Stimulated activated effector memory CD8-positive, alpha-beta T cell treated with anti-CD3 and anti-CD28 coated beads, Interleukin-12 subunit alpha, Interleukin-12 subunit beta, amount 100 ng/mL, for 72 hours (primary cell): ENCODE results near the gene OLFM4.
"Not testable (repeated sequence)": the region's sequence is repeated elsewhere in the genome, so short reads cannot be mapped to it uniquely, and the experiment has no call there.

Source experiments
- ATAC-seq: fragments of 150-1000 bp; cut with Tn5 transposase; 2 replicates; pipeline ENCODE4 v1.10.0; 2021
- DNase-seq, 2 donors: peaks; one replicate each; pipeline ENCODE4 v3.0.0; 2021 to 2022; ENCODE audit warnings: low spot score in 2 of 2
- H3K27ac Mint-ChIP-seq: one replicate; pipeline ENCODE4 v1.8.0; 2022; ENCODE audit warnings: mild to moderate bottlenecking, mixed read lengths
- H3K36me3 Mint-ChIP-seq: one replicate; pipeline ENCODE4 v1.8.0; 2022; ENCODE audit warnings: mild to moderate bottlenecking, mixed read lengths
- H3K4me1 Mint-ChIP-seq: one replicate; pipeline ENCODE4 v1.8.0; 2022; ENCODE audit warnings: mixed read lengths
- H3K4me3 Mint-ChIP-seq: one replicate; pipeline ENCODE4 v1.8.0; 2022; ENCODE audit warnings: mild to moderate bottlenecking, mixed read lengths
- H3K9me3 Mint-ChIP-seq: one replicate; pipeline ENCODE4 v1.8.0; 2022; ENCODE audit warnings: mixed read lengths

Gene OLFM4

GRCh38 chr13:53007872-53008271 lies 20.7 kb upstream of the OLFM4 start:
- no peaks in the 10 kb centered on the region for H3K36me3 Mint-ChIP-seq
- H3K4me1 Mint-ChIP-seq = no peaks in the 10 kb centered on the region
- no peaks in the 10 kb centered on the region for H3K9me3 Mint-ChIP-seq
- no peak overlapping the region for H3K4me3 Mint-ChIP-seq
- DNase-seq = no peak
- no peak overlapping the region for H3K27ac Mint-ChIP-seq
- no peak for ATAC-seq

GRCh38 chr13:53010374-53011105 lies 18.1 kb upstream of the OLFM4 start:
- H3K4me1 Mint-ChIP-seq = no peaks in the 10 kb centered on the region
- no peak overlapping the region for H3K4me3 Mint-ChIP-seq

GRCh38 chr13:53012707-53013106 lies 15.9 kb upstream of the OLFM4 start:
- H3K36me3 Mint-ChIP-seq = no peaks in the 10 kb centered on the region
- no peak for DNase-seq
- no peaks in the 10 kb centered on the region for H3K9me3 Mint-ChIP-seq
- no peak for ATAC-seq
- H3K27ac Mint-ChIP-seq = no peak overlapping the region
- no peaks in the 10 kb centered on the region for H3K4me1 Mint-ChIP-seq
- no peak overlapping the region for H3K4me3 Mint-ChIP-seq

More at GRCh38 chr13:53010374-53011105, 18.1 kb upstream of the OLFM4 start:
- Mint-ChIP-seq H3K27ac (no peak overlapping the region), H3K9me3 (no peaks in the 10 kb centered on the region), H3K36me3 (no peaks in the 10 kb centered on the region)
- DNase-seq (no peak), ATAC-seq (no peak)

GRCh38 chr13:53013113-53013512 lies 15.5 kb upstream of the OLFM4 start:
- no peaks in the 10 kb centered on the region for H3K36me3 Mint-ChIP-seq
- H3K4me1 Mint-ChIP-seq = no peaks in the 10 kb centered on the region
- no peak for ATAC-seq
- no peak for DNase-seq
- H3K4me3 Mint-ChIP-seq = no peak overlapping the region
- no peak overlapping the region for H3K27ac Mint-ChIP-seq
- H3K9me3 Mint-ChIP-seq = no peaks in the 10 kb centered on the region

- H3K27ac Mint-ChIP-seq, H3K4me3 Mint-ChIP-seq, ATAC-seq, H3K9me3 Mint-ChIP-seq, DNase-seq, H3K36me3 Mint-ChIP-seq, H3K4me1 Mint-ChIP-seq: not testable (repeated sequence)
Observed at GRCh38 chr13:53014018-53014417, 14.6 kb upstream of the OLFM4 start.

- DNase-seq (no peak), ATAC-seq (peak; percentile 6)
- no peaks in the 10 kb centered on the region for H3K9me3 Mint-ChIP-seq
- no peak overlapping the region for H3K4me3 Mint-ChIP-seq
- no peaks in the 10 kb centered on the region for H3K4me1 Mint-ChIP-seq
- no peak overlapping the region for H3K27ac Mint-ChIP-seq
- no peaks in the 10 kb centered on the region for H3K36me3 Mint-ChIP-seq
Observed at GRCh38 chr13:53014495-53015443, 13.8 kb upstream of the OLFM4 start.

- H3K27ac Mint-ChIP-seq = no peak overlapping the region
- no peak for ATAC-seq
- H3K4me1 Mint-ChIP-seq = no peaks in the 10 kb centered on the region
Observed at GRCh38 chr13:53015971-53016370, 12.6 kb upstream of the OLFM4 start.

GRCh38 chr13:53017433-53017970 lies 11.1 kb upstream of the OLFM4 start:
- DNase-seq = no peak
- no peak for ATAC-seq
- Mint-ChIP-seq H3K9me3 (no peaks in the 10 kb centered on the region), H3K4me3 (no peak overlapping the region), H3K27ac (no peak overlapping the region), H3K4me1 (no peaks in the 10 kb centered on the region), H3K36me3 (no peaks in the 10 kb centered on the region)

More at GRCh38 chr13:53015971-53016370, 12.6 kb upstream of the OLFM4 start:
- no peaks in the 10 kb centered on the region for H3K9me3 Mint-ChIP-seq
- no peaks in the 10 kb centered on the region for H3K36me3 Mint-ChIP-seq
- H3K4me3 Mint-ChIP-seq = no peak overlapping the region
- no peak for DNase-seq

GRCh38 chr13:53018690-53019647 lies 9.6 kb upstream of the OLFM4 start:
- no peak overlapping the region for H3K4me3 Mint-ChIP-seq
- DNase-seq (no peak), ATAC-seq (no peak)
- no peaks in the 10 kb centered on the region for H3K36me3 Mint-ChIP-seq
- H3K27ac Mint-ChIP-seq = no peak overlapping the region
- no peaks in the 10 kb centered on the region for H3K4me1 Mint-ChIP-seq
- H3K9me3 Mint-ChIP-seq = no peaks in the 10 kb centered on the region

- Mint-ChIP-seq H3K27ac (no peak overlapping the region), H3K36me3 (no peaks in the 10 kb centered on the region), H3K4me1 (no peaks in the 10 kb centered on the region), H3K9me3 (no peaks in the 10 kb centered on the region), H3K4me3 (no peak overlapping the region)
- ATAC-seq (no peak), DNase-seq (no peak)
Observed at GRCh38 chr13:53020764-53021335, 7.8 kb upstream of the OLFM4 start.

GRCh38 chr13:53023246-53023645 lies 5.4 kb upstream of the OLFM4 start:
- ATAC-seq = no peak
- Mint-ChIP-seq H3K4me3 (no peak overlapping the region), H3K36me3 (no peaks in the 10 kb centered on the region)

GRCh38 chr13:53028063-53028462 lies 550 bp upstream of the OLFM4 start:
- Mint-ChIP-seq H3K27ac (no peak overlapping the region), H3K4me1 (no peaks in the 10 kb centered on the region), H3K36me3 (no peaks in the 10 kb centered on the region), H3K4me3 (no peak overlapping the region), H3K9me3 (no peaks in the 10 kb centered on the region)
- ATAC-seq (peak; percentile 32), DNase-seq (no peak)

More at GRCh38 chr13:53023246-53023645, 5.4 kb upstream of the OLFM4 start:
- no peaks in the 10 kb centered on the region for H3K9me3 Mint-ChIP-seq
- no peaks in the 10 kb centered on the region for H3K4me1 Mint-ChIP-seq
- no peak overlapping the region for H3K27ac Mint-ChIP-seq
- no peak for DNase-seq

- H3K4me1 Mint-ChIP-seq = no peaks in the 10 kb centered on the region
- no peaks in the 10 kb centered on the region for H3K36me3 Mint-ChIP-seq
- H3K9me3 Mint-ChIP-seq = no peaks in the 10 kb centered on the region
- H3K4me3 Mint-ChIP-seq = no peak overlapping the region
- no peak overlapping the region for H3K27ac Mint-ChIP-seq
- ATAC-seq (no peak), DNase-seq (no peak)
Observed at GRCh38 chr13:53032849-53033248, 4.2 kb downstream of the OLFM4 start.

GRCh38 chr13:53038993-53039392 lies 10.4 kb downstream of the OLFM4 start:
- ATAC-seq (no peak), DNase-seq (no peak)
- no peak overlapping the region for H3K27ac Mint-ChIP-seq
- no peak overlapping the region for H3K4me3 Mint-ChIP-seq
- H3K36me3 Mint-ChIP-seq = no peaks in the 10 kb centered on the region
- no peaks in the 10 kb centered on the region for H3K4me1 Mint-ChIP-seq
- H3K9me3 Mint-ChIP-seq = no peaks in the 10 kb centered on the region
